Ishikawa (cell line): ENCODE measurements around the gene RNF11.

Source experiments
- EGR1 ChIP-seq: IDR thresholded peaks from 2 replicates; pipeline ENCODE4 v1.6.1; 2012
- MAX ChIP-seq: IDR thresholded peaks from 2 replicates; pipeline ENCODE4 v1.6.1; 2012

- no peak for TF ChIP-seq MAX
- TF ChIP-seq EGR1, result no peak
Observed at GRCh38 chr1:51192213-51192843, 43.7 kb upstream of the RNF11 start.
